ENCODE results near the gene C7orf25. TPM values are rescaled to one million over a fixed set of nuclear protein-coding genes. Genes with fewer than 3 reads are reported as not detected.

Gene C7orf25
- total RNA-seq, 1 experiment from 2014 or later = 5.5 TPM

- TF ChIP-seq CTCF (IDR thresholded peaks at IDR 0.05) (no peak), NR1H2 (CRISPR knock-in tag; IDR thresholded peaks at IDR 0.05) (no peak), GTF2I (CRISPR knock-in tag; conservative IDR thresholded peaks at IDR 0.05) (no peak), ZBTB43 (CRISPR knock-in tag; IDR thresholded peaks at IDR 0.05) (no peak), MXD4 (CRISPR knock-in tag; IDR thresholded peaks at IDR 0.05; ENCODE audit: borderline replicate concordance) (no peak), OVOL2 (CRISPR knock-in tag; IDR thresholded peaks at IDR 0.05; ENCODE audit: borderline replicate concordance) (no peak), USF1 (CRISPR knock-in tag; IDR thresholded peaks at IDR 0.05) (no peak), IRF1 (CRISPR knock-in tag; IDR thresholded peaks at IDR 0.05) (no peak)
These were observed 35.7 kb upstream of the C7orf25 start (continued) for GRCh38 chr7:42947521-42947920.

GRCh38 chr7:42946627-42946950, 34.7 kb upstream of the C7orf25 start:
- Mint-ChIP-seq H3K4me3 (no peak overlapping the region), H3K27ac (no peak overlapping the region), H3K27me3 (ENCODE audit: low read depth) (no peaks in the 10 kb centered on the region), H3K4me1 (peaks cover 10% of the 10 kb centered on the region), H3K36me3 (no peaks in the 10 kb centered on the region), H3K9me3 (peaks cover 4% of the 10 kb centered on the region)
- ATAC-seq (no peak), DNase-seq (ENCODE audit: low spot score) (no peak)
- CTCF ChIA-PET = interaction anchor here (0.9 to 1.4 kb wide), 2 partner anchors 36 to 636 kb away, joined by 3 read pairs; no protein-coding TSS in a partner anchor
- POLR2A ChIA-PET = no interaction called here
- TF ChIP-seq ZNF532 (CRISPR knock-in tag; IDR thresholded peaks at IDR 0.05; ENCODE audit: borderline replicate concordance) (no peak), ATF2 (CRISPR knock-in tag; IDR thresholded peaks at IDR 0.05; ENCODE audit: borderline replicate concordance, low read depth) (no peak), USF2 (CRISPR knock-in tag; IDR thresholded peaks at IDR 0.05) (no peak), ATF1 (CRISPR knock-in tag; IDR thresholded peaks at IDR 0.05) (no peak), USF1 (CRISPR knock-in tag; IDR thresholded peaks at IDR 0.05) (no peak), ZMAT4 (CRISPR knock-in tag; IDR thresholded peaks at IDR 0.05) (no peak), NFE2L1 (CRISPR knock-in tag; IDR thresholded peaks at IDR 0.05) (no peak), TCF7 (CRISPR knock-in tag; IDR thresholded peaks at IDR 0.05; ENCODE audit: low read depth) (no peak), ZNF671 (CRISPR knock-in tag; IDR thresholded peaks at IDR 0.05) (no peak), EMX1 (CRISPR knock-in tag; IDR thresholded peaks at IDR 0.05) (no peak), GTF2I (CRISPR knock-in tag; conservative IDR thresholded peaks at IDR 0.05) (no peak), CBFB (CRISPR knock-in tag; IDR thresholded peaks at IDR 0.05; ENCODE audit: low read depth) (no peak), ZNF138 (CRISPR knock-in tag; conservative IDR thresholded peaks at IDR 0.05) (no peak), GABPB1 (CRISPR knock-in tag; IDR thresholded peaks at IDR 0.05) (no peak), FOXP4 (CRISPR knock-in tag; IDR thresholded peaks at IDR 0.05) (no peak), NFYB (CRISPR knock-in tag; conservative IDR thresholded peaks at IDR 0.05; ENCODE audit: low read depth) (no peak)
